HPDE6-E6E7 (cell line): Measurements from ENCODE around the gene JAG1.

Source experiments
- DNase-seq: peaks from one replicate; pipeline ENCODE4 v3.0.0; 2011; ENCODE audit warnings: missing footprints; ENCODE audit errors: extremely low spot score

The JAG1 gene

DNA sequence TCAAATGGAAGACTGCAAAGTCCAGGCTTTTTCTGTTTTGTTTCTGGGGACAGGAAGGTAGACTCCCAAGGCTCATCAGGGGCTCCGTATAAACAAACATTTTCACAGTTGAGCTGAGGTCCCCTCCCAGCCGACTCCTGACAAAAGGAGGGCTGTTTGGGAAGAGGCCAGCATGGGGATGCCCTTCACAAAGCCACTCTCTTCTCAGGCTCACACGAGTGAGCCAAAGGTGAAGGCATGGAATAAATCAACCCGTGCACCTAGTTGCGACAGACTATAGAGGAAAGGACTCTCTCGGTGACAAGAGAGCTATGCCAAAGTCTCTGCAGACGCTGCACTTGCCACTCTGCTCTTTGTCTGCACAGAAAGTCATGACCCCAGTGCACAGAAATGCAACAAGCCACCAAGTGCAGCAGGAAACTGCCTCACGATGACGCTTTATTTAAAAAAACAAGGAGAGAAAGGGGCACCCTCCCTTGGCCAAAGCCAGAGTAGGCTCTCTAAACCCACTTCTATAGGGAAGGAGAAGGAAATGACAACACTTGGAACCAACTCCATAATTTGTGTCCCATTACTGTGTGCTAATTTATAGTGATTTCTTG is 21.0 kb downstream of the JAG1 start:
- DNase-seq = no peak

- DNase-seq = no peak
Observed at GRCh38 chr20:10652185-10652584, 21.6 kb downstream of the JAG1 start.

DNA sequence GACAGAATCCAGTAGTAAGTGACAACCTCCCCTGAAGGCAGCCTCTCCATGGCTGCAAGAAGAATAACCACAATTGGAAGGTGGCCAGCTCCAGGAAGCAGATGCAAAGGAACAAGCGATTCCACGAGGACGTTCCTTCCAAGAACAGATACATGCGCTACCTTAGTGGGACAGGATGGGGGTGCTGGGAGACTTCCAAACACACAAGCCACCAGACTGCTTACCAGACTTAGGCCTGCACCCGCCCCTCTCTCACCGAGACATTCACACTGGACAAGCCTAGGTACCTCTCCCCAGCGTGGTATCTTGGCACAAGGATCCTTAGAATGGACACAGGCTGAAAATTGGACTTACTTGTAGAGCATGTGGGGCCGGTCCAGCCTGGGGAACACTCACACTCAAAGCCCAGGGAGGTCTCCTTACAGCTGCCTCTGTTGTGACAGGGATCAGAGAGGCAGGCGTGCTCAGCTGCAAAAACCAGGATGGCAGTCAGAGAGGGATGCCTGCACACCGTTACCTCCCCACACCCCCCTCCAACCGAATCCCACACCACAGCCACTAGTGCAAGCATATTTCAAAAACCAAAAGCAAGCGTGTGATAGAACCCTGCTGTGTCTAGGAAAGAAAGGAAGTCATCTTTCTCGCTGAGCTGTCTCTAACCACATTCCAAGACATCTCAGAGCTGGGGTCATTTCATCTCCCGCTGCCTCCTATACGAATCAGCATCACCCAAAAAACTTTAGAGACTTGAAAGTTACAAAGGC is 22.4 kb downstream of the JAG1 start:
- DNase-seq = no peak

- DNase-seq = no peak
Observed at GRCh38 chr20:10649797-10650160, 24.0 kb downstream of the JAG1 start.

DNA sequence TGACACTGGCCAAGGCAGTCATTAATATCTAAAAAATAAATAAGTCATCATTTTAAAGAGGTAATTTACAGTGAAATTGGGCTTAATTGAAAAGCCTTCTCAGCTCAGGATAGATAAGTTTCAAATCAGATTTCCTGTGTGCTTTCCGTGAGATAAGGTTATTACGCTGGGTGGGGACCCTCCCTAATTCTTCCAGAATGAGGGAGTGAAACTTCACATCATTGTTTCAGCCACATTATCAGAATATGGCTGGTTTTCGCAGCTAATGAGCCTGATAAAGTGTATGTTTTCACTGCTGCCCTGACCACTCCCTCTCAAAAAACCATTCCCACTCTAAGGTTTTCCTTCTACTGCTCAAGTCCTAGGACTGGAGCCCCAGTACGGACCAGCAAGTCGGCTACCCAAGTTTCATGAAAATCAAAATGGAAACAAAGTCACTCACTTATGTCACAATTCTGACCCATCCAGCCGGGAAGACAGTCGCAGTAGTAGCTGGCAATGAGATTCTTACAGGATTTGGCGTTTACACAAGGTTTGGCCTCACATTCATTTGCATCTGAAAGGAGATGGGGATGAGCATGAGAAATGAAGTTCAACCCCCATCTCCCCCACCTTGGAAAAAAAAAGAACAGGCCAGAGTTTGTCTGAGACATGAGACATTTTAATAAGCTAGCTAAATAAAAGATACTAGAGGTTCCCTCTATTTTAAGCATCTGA is 24.6 kb downstream of the JAG1 start:
- no peak for DNase-seq

GRCh38 chr20:10648651-10649050 is 25.1 kb downstream of the JAG1 start:
- no peak for DNase-seq

- DNase-seq = no peak
Observed at GRCh38 chr20:10647909-10648308, 25.9 kb downstream of the JAG1 start.

DNA sequence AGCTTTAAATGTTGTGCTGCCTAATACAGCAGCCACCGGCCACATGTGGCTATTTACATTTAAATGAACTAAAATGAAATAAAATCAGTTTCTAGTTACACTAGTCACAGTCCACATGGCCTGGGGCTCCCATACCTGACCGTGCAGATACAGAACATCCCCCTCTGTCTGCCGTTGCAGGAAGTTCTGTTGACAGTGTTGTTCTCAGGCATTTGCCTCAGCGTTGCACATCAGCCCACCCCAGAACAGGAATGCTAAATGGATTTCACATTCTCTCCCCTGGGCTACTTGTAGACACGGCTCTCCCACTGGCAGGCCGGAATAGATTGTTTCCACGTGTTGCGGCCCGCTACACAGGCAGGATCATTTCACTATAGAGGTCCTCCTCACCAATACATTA is 26.3 kb downstream of the JAG1 start:
- no peak for DNase-seq

GRCh38 chr20:10646886-10647420 is 26.8 kb downstream of the JAG1 start:
- no peak for DNase-seq

DNA sequence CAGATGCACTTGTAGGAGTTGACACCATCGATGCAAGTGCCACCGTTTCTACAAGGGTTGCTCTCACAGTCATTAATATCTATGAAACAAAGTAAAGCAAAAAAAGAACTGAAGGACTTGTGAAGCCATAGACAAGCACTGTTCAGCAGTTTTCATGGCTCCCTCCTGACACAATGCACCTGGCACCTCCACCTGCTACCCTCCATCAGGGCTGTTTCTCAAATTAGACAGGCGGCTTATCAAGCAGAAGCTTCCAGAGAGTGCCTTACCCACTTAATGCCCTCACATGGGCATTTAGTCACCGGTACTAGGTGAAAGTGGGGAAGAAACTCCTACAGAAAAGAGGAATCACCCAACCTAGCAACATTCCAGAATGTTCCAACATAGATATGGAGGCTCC is 27.8 kb downstream of the JAG1 start:
- no peak for DNase-seq

DNA sequence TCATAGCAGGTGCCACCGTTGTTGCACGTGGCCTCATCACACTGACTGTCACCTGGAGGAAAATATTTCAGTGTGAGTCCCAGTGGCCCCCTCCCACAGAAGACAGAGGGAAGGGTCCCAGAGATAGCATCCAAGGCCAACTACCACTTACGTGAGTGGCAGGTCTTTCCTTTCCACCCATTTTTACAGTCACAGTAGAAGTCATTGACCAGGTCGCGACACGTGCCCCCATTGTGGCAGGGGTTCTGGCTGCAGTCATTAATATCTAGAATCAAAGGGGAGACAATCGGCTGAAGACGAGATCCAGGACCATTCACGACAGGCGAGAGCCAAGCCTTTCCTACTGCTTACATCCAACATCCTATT is 28.6 kb downstream of the JAG1 start:
- no peak for DNase-seq

DNA sequence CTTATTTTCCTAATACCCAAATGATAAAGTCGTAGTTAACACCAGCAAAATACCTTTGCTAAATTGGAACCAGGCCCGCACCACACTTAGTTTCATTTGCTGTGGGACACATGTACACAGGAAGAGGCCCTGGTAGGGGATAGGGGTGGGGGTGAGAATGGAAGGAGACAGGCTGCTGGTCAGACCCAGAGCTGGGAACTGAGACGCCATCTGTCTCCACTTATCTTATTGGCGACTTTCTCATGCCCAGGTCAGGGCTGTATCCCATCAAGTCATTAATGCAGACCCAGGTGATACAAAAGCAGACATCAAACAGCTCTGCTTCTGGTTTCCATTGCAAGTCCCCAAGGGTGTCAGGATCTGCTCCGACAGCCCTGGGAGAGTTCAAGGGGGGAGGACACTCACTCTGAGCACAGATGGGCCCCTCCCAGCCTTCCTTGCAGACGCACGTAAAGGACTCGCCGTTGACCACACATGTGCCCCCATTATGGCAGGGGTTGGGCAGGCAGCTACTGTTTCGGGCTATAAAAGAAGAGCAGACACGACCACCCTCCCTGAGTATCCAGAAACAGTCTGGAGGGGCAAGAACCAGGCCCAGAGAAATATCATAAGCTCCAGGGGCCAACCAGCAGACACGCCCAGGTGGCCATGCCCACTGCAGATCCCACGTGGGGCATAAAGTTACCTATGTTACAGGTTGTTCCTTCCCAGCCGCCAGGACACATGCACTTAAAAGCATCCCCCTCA is 29.2 kb downstream of the JAG1 start:
- DNase-seq = no peak

DNA sequence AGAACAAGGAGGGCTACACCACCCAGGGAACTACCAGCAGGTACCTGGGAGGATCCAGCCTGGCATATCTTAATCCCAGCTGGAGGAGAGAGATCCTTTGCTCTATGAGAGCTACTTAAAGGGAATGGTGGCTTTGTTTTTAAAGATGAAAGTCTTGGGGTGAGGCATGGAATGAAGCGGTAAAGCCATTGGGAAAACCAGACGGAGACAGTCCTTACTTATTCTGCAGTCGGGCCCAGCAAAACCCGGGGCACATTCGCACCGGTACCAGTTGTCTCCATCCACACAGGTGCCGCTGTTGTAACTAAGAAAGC is 30.3 kb downstream of the JAG1 start:
- no peak for DNase-seq

- DNase-seq = no peak
Observed at GRCh38 chr20:10642856-10643559, 30.8 kb downstream of the JAG1 start.

GRCh38 chr20:10641893-10642292 is 31.9 kb downstream of the JAG1 start:
- DNase-seq = no peak

- no peak for DNase-seq
Observed at GRCh38 chr20:10641467-10641866, 32.3 kb downstream of the JAG1 start.

- DNase-seq = no peak
Observed at GRCh38 chr20:10640897-10641296, 32.9 kb downstream of the JAG1 start.

- no peak for DNase-seq
Observed at GRCh38 chr20:10639737-10640556, 33.9 kb downstream of the JAG1 start.

DNA sequence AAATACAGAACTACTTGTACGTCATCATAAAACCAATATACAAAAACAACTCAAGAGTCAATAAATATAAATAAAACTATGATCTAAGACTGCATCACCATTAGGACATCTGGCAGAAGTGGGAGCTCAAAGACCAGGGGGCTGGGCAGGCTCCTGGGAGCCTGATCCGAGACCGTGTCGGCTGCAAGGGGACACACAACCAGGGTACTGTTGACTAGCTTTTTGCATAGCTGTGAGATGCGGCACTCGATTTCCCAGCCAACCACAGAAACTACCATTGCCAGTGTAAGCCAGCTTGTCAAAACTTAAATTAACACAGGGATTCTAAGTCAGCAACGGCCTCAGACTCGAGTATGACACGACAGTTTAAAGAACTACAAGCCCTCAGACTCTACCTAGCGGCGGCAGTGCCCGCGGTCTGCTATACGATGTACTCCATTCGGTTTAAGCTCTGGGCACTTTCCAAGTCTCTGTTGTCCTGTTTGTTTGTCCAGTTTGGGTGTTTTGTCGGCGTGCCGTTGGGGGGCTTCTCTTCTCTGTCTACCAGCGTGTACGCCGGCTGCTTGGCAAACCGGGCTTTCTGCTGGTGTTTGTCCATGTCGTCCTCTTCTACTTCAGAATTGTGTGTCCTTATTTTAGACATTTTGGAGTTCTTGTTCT is 34.6 kb downstream of the JAG1 start:
- DNase-seq = no peak

DNA sequence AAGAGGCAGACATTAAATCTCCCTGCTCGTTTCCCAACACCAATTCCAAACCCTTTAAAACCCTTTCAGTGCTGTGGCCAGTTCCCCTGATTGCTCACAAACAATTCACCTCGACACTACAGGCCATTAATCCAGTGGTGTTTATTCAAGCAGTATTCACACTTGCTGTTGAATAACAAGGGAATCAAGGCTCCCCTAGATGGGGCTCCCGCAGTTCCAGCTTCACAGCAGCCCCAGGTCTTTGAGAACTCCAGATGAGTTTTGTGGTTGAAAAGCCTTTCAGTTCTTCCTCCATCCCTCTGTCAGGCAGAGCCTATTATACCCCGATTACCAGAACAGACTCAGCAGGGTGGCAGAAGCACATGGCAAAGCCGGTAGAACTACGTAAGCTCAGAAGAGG is 36.2 kb downstream of the JAG1 start:
- DNase-seq = no peak
